Activated gamma-delta T cell (primary cell): ENCODE results near the gene SOX13.
"Not testable (repeated sequence)": the region's sequence is repeated elsewhere in the genome, so short reads cannot be mapped to it uniquely, and the experiment has no call there.

ENCODE experiments used
- DNase-seq: peaks from one replicate; lab custom pipeline; 2025; lab: John Stamatoyannopoulos, UW
- total RNA-seq, 2 donors: gene quantifications; one replicate each; lab custom pipeline; 2026; lab: John Stamatoyannopoulos, UW

SOX13 gene
- total RNA-seq, result 5.3 to 14.4 reads per million in 2 donors

- DNase-seq, result peak; percentile 29
These were observed at the start of gene SOX13 for GRCh38 chr1:204072931-204073836. SOX13 (plus strand) TSS chr1:204073115; CDS start chr1:204112916, 39,801 bp downstream.

- no peak for DNase-seq
These were observed 46.8 kb upstream of the SOX13 start for GRCh38 chr1:204025917-204026707.

- DNase-seq, result no peak
These were observed 45.5 kb upstream of the SOX13 start for GRCh38 chr1:204027446-204027845.

- no peak for DNase-seq
These were observed 43.9 kb upstream of the SOX13 start for GRCh38 chr1:204029016-204029415.

- no peak for DNase-seq
These were observed 41.7 kb upstream of the SOX13 start for GRCh38 chr1:204031098-204031710.

- no peak for DNase-seq
These were observed 40.2 kb upstream of the SOX13 start for GRCh38 chr1:204032642-204033235.

- no peak for DNase-seq
These were observed 39.6 kb upstream of the SOX13 start for GRCh38 chr1:204033306-204033705.

GRCh38 chr1:204036882-204037655 is 35.8 kb upstream of the SOX13 start:
- DNase-seq, result no peak

- DNase-seq, result no peak
These were observed 31.6 kb upstream of the SOX13 start for GRCh38 chr1:204041232-204041767.

- DNase-seq, result no peak
These were observed 31.0 kb upstream of the SOX13 start for GRCh38 chr1:204041803-204042505.

- DNase-seq, result no peak
These were observed 30.4 kb upstream of the SOX13 start for GRCh38 chr1:204042516-204042915.

- no peak for DNase-seq
These were observed 29.2 kb upstream of the SOX13 start for GRCh38 chr1:204043680-204044079.

- no peak for DNase-seq
These were observed 28.5 kb upstream of the SOX13 start for GRCh38 chr1:204044448-204044847.

- no peak for DNase-seq
These were observed 27.5 kb upstream of the SOX13 start for GRCh38 chr1:204045430-204045829.

- no peak for DNase-seq
These were observed 26.6 kb upstream of the SOX13 start for GRCh38 chr1:204046346-204046745.

GRCh38 chr1:204048796-204049195 is 24.1 kb upstream of the SOX13 start:
- DNase-seq, result not testable (repeated sequence)

GRCh38 chr1:204051258-204051657 is 21.7 kb upstream of the SOX13 start:
- DNase-seq, result no peak

- DNase-seq, result no peak
These were observed 21.2 kb upstream of the SOX13 start for GRCh38 chr1:204051718-204052117.

GRCh38 chr1:204053893-204054292 is 19.0 kb upstream of the SOX13 start:
- DNase-seq, result no peak

- no peak for DNase-seq
These were observed 12.9 kb upstream of the SOX13 start for GRCh38 chr1:204059970-204060369.
